Measurements from ENCODE around the gene RASAL2.

DNA sequence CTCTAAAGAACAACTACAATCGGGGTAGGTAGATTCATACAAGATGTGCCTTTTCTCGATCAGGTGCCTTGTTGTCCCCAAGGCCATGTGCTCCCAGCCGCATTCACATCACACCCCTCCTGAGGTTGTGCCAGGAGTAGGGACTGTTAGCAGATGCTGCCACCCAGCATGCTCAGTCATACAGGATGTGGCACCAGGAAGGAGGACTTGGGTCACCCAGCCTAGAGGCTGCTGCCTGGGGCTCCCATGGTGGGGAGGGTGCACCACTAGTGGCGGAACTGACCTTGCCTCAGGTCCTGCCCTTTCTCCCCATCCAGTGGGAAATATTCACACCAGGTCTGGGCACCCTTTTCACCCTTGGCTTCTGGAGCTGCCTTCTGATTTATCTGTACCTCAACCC is 427.3 kb downstream of the RASAL2 start:
- TF ChIP-seq, protein P1, sequence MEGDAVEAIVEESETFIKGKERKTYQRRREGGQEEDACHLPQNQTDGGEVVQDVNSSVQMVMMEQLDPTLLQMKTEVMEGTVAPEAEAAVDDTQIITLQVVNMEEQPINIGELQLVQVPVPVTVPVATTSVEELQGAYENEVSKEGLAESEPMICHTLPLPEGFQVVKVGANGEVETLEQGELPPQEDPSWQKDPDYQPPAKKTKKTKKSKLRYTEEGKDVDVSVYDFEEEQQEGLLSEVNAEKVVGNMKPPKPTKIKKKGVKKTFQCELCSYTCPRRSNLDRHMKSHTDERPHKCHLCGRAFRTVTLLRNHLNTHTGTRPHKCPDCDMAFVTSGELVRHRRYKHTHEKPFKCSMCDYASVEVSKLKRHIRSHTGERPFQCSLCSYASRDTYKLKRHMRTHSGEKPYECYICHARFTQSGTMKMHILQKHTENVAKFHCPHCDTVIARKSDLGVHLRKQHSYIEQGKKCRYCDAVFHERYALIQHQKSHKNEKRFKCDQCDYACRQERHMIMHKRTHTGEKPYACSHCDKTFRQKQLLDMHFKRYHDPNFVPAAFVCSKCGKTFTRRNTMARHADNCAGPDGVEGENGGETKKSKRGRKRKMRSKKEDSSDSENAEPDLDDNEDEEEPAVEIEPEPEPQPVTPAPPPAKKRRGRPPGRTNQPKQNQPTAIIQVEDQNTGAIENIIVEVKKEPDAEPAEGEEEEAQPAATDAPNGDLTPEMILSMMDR (conservative IDR thresholded peaks at IDR 0.05; ENCODE audit: low read depth in 2 of 2) = no peak
- TF ChIP-seq EZH2phosphoT487 (IDR thresholded peaks at IDR 0.05; ENCODE audit: unreplicated experiment) (no peak), EZH2 (IDR thresholded peaks at IDR 0.05; ENCODE audit: low read depth, unreplicated experiment) (no peak), POLR2AphosphoS5 (IDR thresholded peaks at IDR 0.05; ENCODE audit: low read depth) (no peak), ZNF114 (CRISPR knock-in tag; IDR thresholded peaks at IDR 0.05) (no peak), NANOG (IDR thresholded peaks at IDR 0.05; ENCODE audit: borderline replicate concordance) (no peak), JUNB (IDR thresholded peaks at IDR 0.05; ENCODE audit: unreplicated experiment) (no peak)
- TF ChIP-seq, protein P2, sequence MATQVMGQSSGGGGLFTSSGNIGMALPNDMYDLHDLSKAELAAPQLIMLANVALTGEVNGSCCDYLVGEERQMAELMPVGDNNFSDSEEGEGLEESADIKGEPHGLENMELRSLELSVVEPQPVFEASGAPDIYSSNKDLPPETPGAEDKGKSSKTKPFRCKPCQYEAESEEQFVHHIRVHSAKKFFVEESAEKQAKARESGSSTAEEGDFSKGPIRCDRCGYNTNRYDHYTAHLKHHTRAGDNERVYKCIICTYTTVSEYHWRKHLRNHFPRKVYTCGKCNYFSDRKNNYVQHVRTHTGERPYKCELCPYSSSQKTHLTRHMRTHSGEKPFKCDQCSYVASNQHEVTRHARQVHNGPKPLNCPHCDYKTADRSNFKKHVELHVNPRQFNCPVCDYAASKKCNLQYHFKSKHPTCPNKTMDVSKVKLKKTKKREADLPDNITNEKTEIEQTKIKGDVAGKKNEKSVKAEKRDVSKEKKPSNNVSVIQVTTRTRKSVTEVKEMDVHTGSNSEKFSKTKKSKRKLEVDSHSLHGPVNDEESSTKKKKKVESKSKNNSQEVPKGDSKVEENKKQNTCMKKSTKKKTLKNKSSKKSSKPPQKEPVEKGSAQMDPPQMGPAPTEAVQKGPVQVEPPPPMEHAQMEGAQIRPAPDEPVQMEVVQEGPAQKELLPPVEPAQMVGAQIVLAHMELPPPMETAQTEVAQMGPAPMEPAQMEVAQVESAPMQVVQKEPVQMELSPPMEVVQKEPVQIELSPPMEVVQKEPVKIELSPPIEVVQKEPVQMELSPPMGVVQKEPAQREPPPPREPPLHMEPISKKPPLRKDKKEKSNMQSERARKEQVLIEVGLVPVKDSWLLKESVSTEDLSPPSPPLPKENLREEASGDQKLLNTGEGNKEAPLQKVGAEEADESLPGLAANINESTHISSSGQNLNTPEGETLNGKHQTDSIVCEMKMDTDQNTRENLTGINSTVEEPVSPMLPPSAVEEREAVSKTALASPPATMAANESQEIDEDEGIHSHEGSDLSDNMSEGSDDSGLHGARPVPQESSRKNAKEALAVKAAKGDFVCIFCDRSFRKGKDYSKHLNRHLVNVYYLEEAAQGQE (IDR thresholded peaks at IDR 0.05; ENCODE audit: unreplicated experiment) = no peak

Data from GM23338 (cell line).